ENCODE data around the gene PEPD. TPM values are rescaled to one million over a fixed set of nuclear protein-coding genes. Genes with fewer than 3 reads are reported as not detected.
A peak's percentile ranks its signal among the peaks of the same experiment; 100 is the strongest.

The PEPD gene
- total RNA-seq, 1 donor from 2014 or later = 30.0 TPM

GRCh38 chr19:33385956-33386355 lies 135.6 kb downstream of the PEPD start:
- Histone ChIP-seq H3K36me3 (peaks cover 5% of the 10 kb centered on the region), H3K27ac (replicated peaks) (peak overlapping the region; percentile 71), H3K4me1 (peaks cover 88% of the 10 kb centered on the region), H3K27me3 (ENCODE audit: low read depth) (no peaks in the 10 kb centered on the region), H3K9me3 (replicated peaks) (no peaks in the 10 kb centered on the region), H3K4me3 (no peak overlapping the region)
- TF ChIP-seq CTCF (IDR thresholded peaks at IDR 0.05; ENCODE audit: borderline replicate concordance) = no peak
- peak; percentile 60 for DNase-seq
- intact Hi-C loops (cut with micrococcal nuclease) = no loop called here

- H3K36me3 ChIP-seq = peaks cover 5% of the 10 kb centered on the region
- no peak overlapping the region for H3K27ac ChIP-seq (replicated peaks)
Measured at GRCh38 chr19:33384983-33385382, 136.6 kb downstream of the PEPD start.

GRCh38 chr19:33383720-33384292 lies 137.8 kb downstream of the PEPD start:
- no peak overlapping the region for H3K27ac ChIP-seq (replicated peaks)
- intact Hi-C loops (cut with micrococcal nuclease) = no loop called here
- DNase-seq = no peak
- H3K4me1 ChIP-seq = peaks cover 72% of the 10 kb centered on the region
- H3K9me3 ChIP-seq (replicated peaks) = no peaks in the 10 kb centered on the region
- no peaks in the 10 kb centered on the region for H3K27me3 ChIP-seq (ENCODE audit: low read depth)
- no peak for TF ChIP-seq CTCF (IDR thresholded peaks at IDR 0.05; ENCODE audit: borderline replicate concordance)
- H3K36me3 ChIP-seq = peaks cover 16% of the 10 kb centered on the region
- no peak overlapping the region for H3K4me3 ChIP-seq

More at GRCh38 chr19:33384983-33385382, 136.6 kb downstream of the PEPD start:
- H3K27me3 ChIP-seq (ENCODE audit: low read depth) = no peaks in the 10 kb centered on the region
- no peak for TF ChIP-seq CTCF (IDR thresholded peaks at IDR 0.05; ENCODE audit: borderline replicate concordance)
- intact Hi-C loops (cut with micrococcal nuclease) = no loop called here
- no peak overlapping the region for H3K4me3 ChIP-seq
- DNase-seq = no peak
- no peaks in the 10 kb centered on the region for H3K9me3 ChIP-seq (replicated peaks)
- H3K4me1 ChIP-seq = peaks cover 78% of the 10 kb centered on the region

GRCh38 chr19:33382982-33383381 lies 138.6 kb downstream of the PEPD start:
- H3K27ac ChIP-seq (replicated peaks) = no peak overlapping the region
- intact Hi-C loops (cut with micrococcal nuclease) = no loop called here
- no peak for DNase-seq
- H3K4me1 ChIP-seq = peaks cover 72% of the 10 kb centered on the region
- no peaks in the 10 kb centered on the region for H3K9me3 ChIP-seq (replicated peaks)
- no peak for TF ChIP-seq CTCF (IDR thresholded peaks at IDR 0.05; ENCODE audit: borderline replicate concordance)
- no peaks in the 10 kb centered on the region for H3K27me3 ChIP-seq (ENCODE audit: low read depth)
- H3K36me3 ChIP-seq = peaks cover 17% of the 10 kb centered on the region
- H3K4me3 ChIP-seq = no peak overlapping the region

- H3K36me3 ChIP-seq = peaks cover 17% of the 10 kb centered on the region
Measured at GRCh38 chr19:33382006-33382405, 139.6 kb downstream of the PEPD start.

More at GRCh38 chr19:33382006-33382405, 139.6 kb downstream of the PEPD start:
- intact Hi-C loops (cut with micrococcal nuclease) = no loop called here
- Histone ChIP-seq H3K27ac (replicated peaks) (no peak overlapping the region), H3K4me1 (peaks cover 72% of the 10 kb centered on the region), H3K9me3 (replicated peaks) (no peaks in the 10 kb centered on the region), H3K4me3 (no peak overlapping the region), H3K27me3 (ENCODE audit: low read depth) (no peaks in the 10 kb centered on the region)
- TF ChIP-seq CTCF (IDR thresholded peaks at IDR 0.05; ENCODE audit: borderline replicate concordance) = no peak
- no peak for DNase-seq

Data from left ventricle myocardium inferior (tissue), 1 donor.